Measurements from ENCODE around the gene ADNP2.

ADNP2 gene, protein sequence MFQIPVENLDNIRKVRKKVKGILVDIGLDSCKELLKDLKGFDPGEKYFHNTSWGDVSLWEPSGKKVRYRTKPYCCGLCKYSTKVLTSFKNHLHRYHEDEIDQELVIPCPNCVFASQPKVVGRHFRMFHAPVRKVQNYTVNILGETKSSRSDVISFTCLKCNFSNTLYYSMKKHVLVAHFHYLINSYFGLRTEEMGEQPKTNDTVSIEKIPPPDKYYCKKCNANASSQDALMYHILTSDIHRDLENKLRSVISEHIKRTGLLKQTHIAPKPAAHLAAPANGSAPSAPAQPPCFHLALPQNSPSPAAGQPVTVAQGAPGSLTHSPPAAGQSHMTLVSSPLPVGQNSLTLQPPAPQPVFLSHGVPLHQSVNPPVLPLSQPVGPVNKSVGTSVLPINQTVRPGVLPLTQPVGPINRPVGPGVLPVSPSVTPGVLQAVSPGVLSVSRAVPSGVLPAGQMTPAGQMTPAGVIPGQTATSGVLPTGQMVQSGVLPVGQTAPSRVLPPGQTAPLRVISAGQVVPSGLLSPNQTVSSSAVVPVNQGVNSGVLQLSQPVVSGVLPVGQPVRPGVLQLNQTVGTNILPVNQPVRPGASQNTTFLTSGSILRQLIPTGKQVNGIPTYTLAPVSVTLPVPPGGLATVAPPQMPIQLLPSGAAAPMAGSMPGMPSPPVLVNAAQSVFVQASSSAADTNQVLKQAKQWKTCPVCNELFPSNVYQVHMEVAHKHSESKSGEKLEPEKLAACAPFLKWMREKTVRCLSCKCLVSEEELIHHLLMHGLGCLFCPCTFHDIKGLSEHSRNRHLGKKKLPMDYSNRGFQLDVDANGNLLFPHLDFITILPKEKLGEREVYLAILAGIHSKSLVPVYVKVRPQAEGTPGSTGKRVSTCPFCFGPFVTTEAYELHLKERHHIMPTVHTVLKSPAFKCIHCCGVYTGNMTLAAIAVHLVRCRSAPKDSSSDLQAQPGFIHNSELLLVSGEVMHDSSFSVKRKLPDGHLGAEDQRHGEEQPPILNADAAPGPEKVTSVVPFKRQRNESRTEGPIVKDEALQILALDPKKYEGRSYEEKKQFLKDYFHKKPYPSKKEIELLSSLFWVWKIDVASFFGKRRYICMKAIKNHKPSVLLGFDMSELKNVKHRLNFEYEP

DNA sequence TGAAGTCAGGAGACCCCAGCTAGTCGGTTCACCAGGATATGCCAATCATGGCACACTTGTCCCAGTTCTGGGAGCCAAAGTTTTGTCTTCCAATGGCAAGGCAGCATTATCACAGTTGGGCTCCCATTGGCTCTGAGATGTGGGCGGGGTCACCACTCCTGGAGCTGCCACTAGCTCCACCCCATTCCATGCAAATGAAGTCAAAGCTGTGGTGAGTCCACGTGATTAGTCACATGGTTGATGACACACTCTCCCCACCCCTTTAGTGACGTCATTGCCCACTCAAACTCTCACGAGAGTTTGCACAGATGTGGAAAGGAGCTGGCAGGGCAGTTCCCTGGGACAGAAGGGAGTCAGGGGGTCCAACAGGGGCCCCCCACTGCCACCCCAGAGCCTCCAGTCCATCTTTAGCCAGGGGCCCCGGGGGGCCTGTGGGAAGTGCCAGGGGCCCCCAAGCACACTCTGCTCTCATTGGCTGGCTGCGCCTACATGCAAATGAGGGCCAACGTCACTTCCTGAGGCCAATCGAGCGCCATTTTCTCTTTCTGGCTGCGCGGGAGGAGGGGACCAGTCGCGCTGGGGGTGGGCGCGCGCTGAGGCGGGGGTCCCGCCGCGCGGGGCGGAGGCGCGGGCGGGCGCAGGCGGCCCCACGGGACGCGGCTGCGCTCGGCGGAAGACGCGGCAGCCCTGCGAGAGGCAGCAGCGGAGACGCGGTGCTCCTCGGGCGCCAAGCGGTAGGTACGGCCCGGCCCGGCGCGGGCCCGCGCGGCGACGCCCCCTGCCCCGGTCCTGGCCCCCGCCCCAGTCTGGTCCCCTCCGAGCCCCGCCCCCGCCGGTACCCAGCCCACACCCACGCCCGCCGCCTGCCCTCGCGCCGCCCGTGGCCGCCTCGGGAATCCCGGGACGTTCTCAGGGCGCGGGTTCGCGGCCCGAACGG lies at the start of gene ADNP2:
ADNP2 (plus strand) TSS at position 524 of the 937 bp plus-strand sequence. CDS start 8,281 bp downstream, outside the sequence.
- DNase-seq (ENCODE audit: extremely low read depth, low read depth) = peak; percentile 76
- TF ChIP-seq CTCF (IDR thresholded peaks at IDR 0.05; ENCODE audit: low read depth, low read length) = no peak

GRCh38 chr18:80059945-80060344 lies 49.1 kb upstream of the ADNP2 start:
- no peak for DNase-seq (ENCODE audit: extremely low read depth, low read depth)
- no peak for TF ChIP-seq CTCF (IDR thresholded peaks at IDR 0.05; ENCODE audit: low read depth, low read length)

DNA sequence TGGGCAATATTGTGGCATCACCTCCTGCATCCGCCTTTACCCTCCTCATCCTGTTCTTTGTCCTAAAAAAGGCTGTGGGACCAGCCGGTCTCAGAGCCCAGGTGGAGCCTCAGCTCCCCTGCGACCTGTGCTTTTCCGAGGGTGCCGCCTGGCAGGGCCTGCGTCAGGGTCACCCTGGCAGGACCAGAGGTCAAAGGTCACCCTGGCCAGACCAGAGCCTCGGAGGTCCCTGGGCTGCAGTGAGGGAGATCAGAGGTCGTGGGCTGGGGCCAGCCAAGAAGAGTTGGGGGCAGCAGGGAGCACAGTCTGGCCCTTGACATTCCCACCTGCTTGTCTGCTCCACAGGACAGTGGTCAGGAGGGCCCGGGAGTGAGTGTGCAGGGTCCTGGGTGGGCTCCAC lies 43.4 kb upstream of the ADNP2 start:
- no peak for DNase-seq (ENCODE audit: extremely low read depth, low read depth)
- no peak for TF ChIP-seq CTCF (IDR thresholded peaks at IDR 0.05; ENCODE audit: low read depth, low read length)

- DNase-seq (ENCODE audit: extremely low read depth, low read depth) = no peak
- no peak for TF ChIP-seq CTCF (IDR thresholded peaks at IDR 0.05; ENCODE audit: low read depth, low read length)
These were observed 41.7 kb upstream of the ADNP2 start for GRCh38 chr18:80067321-80067720.

DNA sequence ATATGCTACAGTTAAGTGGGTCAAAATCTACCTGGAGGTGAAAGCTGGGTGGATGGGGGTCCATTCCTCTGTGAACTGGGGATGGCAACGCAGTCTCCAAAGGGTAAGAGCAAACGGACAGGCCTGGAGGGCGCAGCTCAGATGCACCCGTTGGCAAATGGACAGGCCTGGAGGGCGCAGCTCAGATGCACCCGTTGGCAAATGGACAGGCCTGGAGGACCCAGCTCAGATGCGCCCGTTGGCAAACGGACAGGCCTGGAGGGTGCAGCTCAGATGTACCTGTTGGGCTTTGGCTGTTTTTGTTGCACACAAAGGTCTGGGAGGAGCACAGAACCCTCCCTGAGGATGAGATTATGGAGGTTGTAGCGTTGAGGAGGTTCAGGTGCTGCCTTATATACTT lies 41.2 kb upstream of the ADNP2 start:
- DNase-seq (ENCODE audit: extremely low read depth, low read depth) = no peak
- TF ChIP-seq CTCF (IDR thresholded peaks at IDR 0.05; ENCODE audit: low read depth, low read length) = no peak

- no peak for TF ChIP-seq CTCF (IDR thresholded peaks at IDR 0.05; ENCODE audit: low read depth, low read length)
- no peak for DNase-seq (ENCODE audit: extremely low read depth, low read depth)
These were observed 40.3 kb upstream of the ADNP2 start for GRCh38 chr18:80068571-80069272.

All from AG09319 (cell line).